Neural progenitor cell (in vitro differentiated cells): ENCODE data around the gene INKA2.

Experiments used
- CTCF ChIP-seq: fragments of 200-600 bp; sonication (generic); IDR thresholded peaks from 2 replicates; pipeline ENCODE4 v1.5.1; 2017; ENCODE audit warnings: antibody characterized with exemption, mild to moderate bottlenecking
- EZH2 ChIP-seq: fragments of 200-600 bp; sonication (generic); IDR thresholded peaks from 2 replicates; pipeline ENCODE4 v1.6.1; 2017; ENCODE audit warnings: antibody characterized with exemption, mild to moderate bottlenecking, moderate library complexity
- EZH2phosphoT487 ChIP-seq: fragments of 200-600 bp; sonication (generic); IDR thresholded peaks from 2 replicates; pipeline ENCODE4 v1.6.1; 2017; ENCODE audit warnings: antibody characterized with exemption

GRCh38 chr1:111746614-111746999 lies 7.4 kb upstream of the INKA2 start:
- TF ChIP-seq EZH2phosphoT487 (no peak), CTCF (no peak), EZH2 (no peak)
